ENCODE data around the gene CARD9. TPM values are rescaled to one million over a fixed set of nuclear protein-coding genes. Genes with fewer than 3 reads are reported as not detected.

The CARD9 gene
- total RNA-seq, 4 donors from 2014 or later, result 0.27 to 1.5 (median 0.74) TPM

- Histone ChIP-seq H3K9me3 (no peaks in the 10 kb centered on the region), H3K36me3 (peaks cover 29 to 42% of the 10 kb centered on the region in 2 donors), H3K4me1 (no peaks in the 10 kb centered on the region), H3K27me3 (no peaks in the 10 kb centered on the region), H3K4me3 (replicated peaks in 1 of 3) (no peak overlapping the region), H3K27ac (no peak overlapping the region)
- TF ChIP-seq POLR2A (IDR thresholded peaks at IDR 0.05) (no peak), CTCF (IDR thresholded peaks at IDR 0.05) (no peak)
- DNase-seq, result no peak
- intact Hi-C loops (cut with DNase I), result no loop called here
- 90 to 94% methylated on average over 6 to 7 of the region's 9 CpGs for WGBS, 2 donors
Observed at GRCh38 chr9:136381311-136381710, 7.8 kb upstream of the CARD9 start.

GRCh38 chr9:136380381-136380780 lies 6.9 kb upstream of the CARD9 start:
- no peaks in the 10 kb centered on the region for H3K27me3 ChIP-seq
- TF ChIP-seq POLR2A (IDR thresholded peaks at IDR 0.05), result no peak
- TF ChIP-seq CTCF (IDR thresholded peaks at IDR 0.05), result no peak
- intact Hi-C loops (cut with DNase I), result no loop called here
- no peaks in the 10 kb centered on the region for H3K9me3 ChIP-seq
- 94 to 96% methylated on average over 13 to 15 of the region's 17 CpGs for WGBS, 2 donors
- peaks cover 29 to 36% of the 10 kb centered on the region in 2 donors for H3K36me3 ChIP-seq
- no peaks in the 10 kb centered on the region for H3K4me1 ChIP-seq
- H3K27ac ChIP-seq, result no peak overlapping the region
- no peak for DNase-seq
- H3K4me3 ChIP-seq (replicated peaks in 1 of 3), result no peak overlapping the region

GRCh38 chr9:136379891-136380290 lies 6.4 kb upstream of the CARD9 start:
- Histone ChIP-seq H3K4me1 (no peaks in the 10 kb centered on the region), H3K9me3 (no peaks in the 10 kb centered on the region), H3K4me3 (replicated peaks in 1 of 3) (no peak overlapping the region), H3K27ac (no peak overlapping the region), H3K36me3 (peaks cover 29 to 36% of the 10 kb centered on the region in 2 donors), H3K27me3 (no peaks in the 10 kb centered on the region)
- 88% methylated on average over 11 of the region's 11 CpGs; no CpG with 5 or more reads in 1 of the 2 donors for WGBS, 2 donors
- no peak for DNase-seq
- TF ChIP-seq POLR2A (IDR thresholded peaks at IDR 0.05), result no peak
- TF ChIP-seq CTCF (IDR thresholded peaks at IDR 0.05), result no peak
- intact Hi-C loops (cut with DNase I), result no loop called here

DNA sequence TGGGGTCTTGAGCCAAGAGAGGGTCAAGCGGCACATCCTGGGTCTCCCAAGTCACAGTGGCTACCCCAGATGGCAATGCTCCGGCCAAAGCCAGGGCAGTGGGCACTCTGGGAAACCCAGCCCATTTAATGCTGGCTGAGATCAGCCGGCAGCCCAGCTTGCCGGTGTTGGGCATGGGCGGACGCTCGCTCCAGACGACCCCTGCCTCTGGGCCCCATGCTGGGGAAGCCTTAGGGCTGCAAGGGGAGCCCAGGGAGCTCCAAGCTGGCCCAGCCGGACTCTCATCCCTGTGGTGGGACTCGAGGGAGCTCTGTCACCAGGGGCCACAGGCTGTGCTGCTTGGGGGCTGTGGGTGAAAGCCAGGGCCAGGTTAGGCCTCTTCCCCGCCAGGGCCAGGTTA lies 5.9 kb upstream of the CARD9 start:
- Histone ChIP-seq H3K27me3 (no peaks in the 10 kb centered on the region), H3K4me3 (replicated peaks in 1 of 3) (no peak overlapping the region), H3K27ac (no peak overlapping the region), H3K4me1 (no peaks in the 10 kb centered on the region), H3K36me3 (peaks cover 29 to 32% of the 10 kb centered on the region in 2 donors), H3K9me3 (no peaks in the 10 kb centered on the region)
- DNase-seq, result no peak
- TF ChIP-seq CTCF (IDR thresholded peaks at IDR 0.05) (no peak), POLR2A (IDR thresholded peaks at IDR 0.05) (no peak)
- intact Hi-C loops (cut with DNase I), result no loop called here
- WGBS, 2 donors, result 84 to 94% methylated on average over 3 to 4 of the region's 11 CpGs

GRCh38 chr9:136379003-136379287 lies 5.5 kb upstream of the CARD9 start:
- Histone ChIP-seq H3K36me3 (peaks cover 29% of the 10 kb centered on the region in 2 donors), H3K27me3 (no peaks in the 10 kb centered on the region), H3K4me1 (no peaks in the 10 kb centered on the region), H3K27ac (no peak overlapping the region), H3K9me3 (no peaks in the 10 kb centered on the region), H3K4me3 (replicated peaks in 1 of 3) (no peak overlapping the region)
- WGBS, 2 donors, result 84 to 98% methylated on average over 9 to 17 of the region's 18 CpGs
- TF ChIP-seq CTCF (IDR thresholded peaks at IDR 0.05) (no peak), POLR2A (IDR thresholded peaks at IDR 0.05) (no peak)
- no peak for DNase-seq
- intact Hi-C loops (cut with DNase I), result no loop called here

Data from thyroid gland (tissue), 4 donors.